IgD-negative memory B cell (primary cell): ENCODE data around the gene SHLD1. TPM values are rescaled to one million over a fixed set of nuclear protein-coding genes. Genes with fewer than 3 reads are reported as not detected.

ENCODE experiments used
- H3K27ac Mint-ChIP-seq, 3 donors: one replicate each; pipeline ENCODE4 v1.8.0; 2020 to 2022; ENCODE audit warnings: mild to moderate bottlenecking in 3 of 3, mixed read lengths in 3 of 3, moderate library complexity in 1 of 3
- H3K27me3 Mint-ChIP-seq: one replicate; pipeline ENCODE4 v1.8.0; 2021; ENCODE audit warnings: mixed read lengths
- H3K36me3 Mint-ChIP-seq: one replicate; pipeline ENCODE4 v1.8.0; 2020; ENCODE audit warnings: mild to moderate bottlenecking, mixed read lengths
- H3K4me1 Mint-ChIP-seq, 3 donors: one replicate each; pipeline ENCODE4 v1.8.0; 2020 to 2022; ENCODE audit warnings: mixed read lengths in 3 of 3, mild to moderate bottlenecking in 1 of 3
- H3K4me3 Mint-ChIP-seq, 4 donors: one replicate each; pipeline ENCODE4 v1.8.0; 2020 to 2022; ENCODE audit warnings: mild to moderate bottlenecking in 4 of 4, mixed read lengths in 4 of 4, moderate library complexity in 3 of 4
- H3K9me3 Mint-ChIP-seq, 3 donors: one replicate each; pipeline ENCODE4 v1.8.0; 2020 to 2021; ENCODE audit warnings: mixed read lengths in 3 of 3, mild to moderate bottlenecking in 1 of 3
- polyA plus RNA-seq: library from polyadenylated mRNA; unstranded; fragments of 300-500 nt; fragmentation: Illumina TruSeq; gene quantifications from one replicate; pipeline ENCODE4 v1.2.3, GENCODE V29; 2021

Gene SHLD1
- polyA plus RNA-seq, 1 donor from 2014 or later: 19.8 TPM

GRCh38 chr20:5831539-5832237 lies 81.5 kb downstream of the SHLD1 start:
- Mint-ChIP-seq H3K27me3 (no peaks in the 10 kb centered on the region), H3K4me3 (no peak overlapping the region), H3K27ac (no peak overlapping the region), H3K36me3 (peaks cover 26% of the 10 kb centered on the region), H3K9me3 (peaks cover 0 to 4% (median 0%) of the 10 kb centered on the region in 3 donors), H3K4me1 (peaks cover 10 to 15% (median 10%) of the 10 kb centered on the region in 3 donors)

- Mint-ChIP-seq H3K27me3 (no peaks in the 10 kb centered on the region), H3K36me3 (peaks cover 28% of the 10 kb centered on the region), H3K4me1 (peaks cover 10 to 16% (median 13%) of the 10 kb centered on the region in 3 donors), H3K27ac (no peak overlapping the region), H3K4me3 (no peak overlapping the region), H3K9me3 (peaks cover 0 to 4% (median 0%) of the 10 kb centered on the region in 3 donors)
Measured at GRCh38 chr20:5833309-5833941, 83.2 kb downstream of the SHLD1 start.

- no peaks in the 10 kb centered on the region for H3K27me3 Mint-ChIP-seq
- H3K4me3 Mint-ChIP-seq: no peak overlapping the region
- peaks cover 0 to 4% (median 0%) of the 10 kb centered on the region in 3 donors for H3K9me3 Mint-ChIP-seq
- peaks cover 28% of the 10 kb centered on the region for H3K36me3 Mint-ChIP-seq
- H3K4me1 Mint-ChIP-seq: peaks cover 10 to 16% (median 13%) of the 10 kb centered on the region in 3 donors
- H3K27ac Mint-ChIP-seq: no peak overlapping the region
Measured at GRCh38 chr20:5834436-5835005, 84.3 kb downstream of the SHLD1 start.

GRCh38 chr20:5835321-5835821 lies 85.2 kb downstream of the SHLD1 start:
- H3K4me3 Mint-ChIP-seq: peak overlapping the region in 1 of 4 donors; percentile 9
- peak overlapping the region; percentile 55 to 87 (median 71) for H3K27ac Mint-ChIP-seq
- peaks cover 28% of the 10 kb centered on the region for H3K36me3 Mint-ChIP-seq
- H3K4me1 Mint-ChIP-seq: peaks cover 10 to 16% (median 13%) of the 10 kb centered on the region in 3 donors
- no peaks in the 10 kb centered on the region for H3K27me3 Mint-ChIP-seq
- peaks cover 0 to 4% (median 0%) of the 10 kb centered on the region in 3 donors for H3K9me3 Mint-ChIP-seq

GRCh38 chr20:5835871-5836270 lies 85.7 kb downstream of the SHLD1 start:
- Mint-ChIP-seq H3K9me3 (peaks cover 0 to 4% (median 0%) of the 10 kb centered on the region in 3 donors), H3K4me1 (peaks cover 10 to 16% (median 13%) of the 10 kb centered on the region in 3 donors), H3K27ac (peak overlapping the region; percentile 42 to 87 (median 71)), H3K27me3 (no peaks in the 10 kb centered on the region), H3K36me3 (peaks cover 28% of the 10 kb centered on the region), H3K4me3 (no peak overlapping the region)

- peaks cover 10 to 16% (median 13%) of the 10 kb centered on the region in 3 donors for H3K4me1 Mint-ChIP-seq
- peak overlapping the region in 1 of 4 donors; percentile 23 for H3K4me3 Mint-ChIP-seq
- H3K36me3 Mint-ChIP-seq: peaks cover 25% of the 10 kb centered on the region
- H3K27me3 Mint-ChIP-seq: no peaks in the 10 kb centered on the region
- H3K27ac Mint-ChIP-seq: no peak overlapping the region
- H3K9me3 Mint-ChIP-seq: peaks cover 0 to 4% (median 0%) of the 10 kb centered on the region in 3 donors
Measured at GRCh38 chr20:5836569-5836968, 86.4 kb downstream of the SHLD1 start.

GRCh38 chr20:5840411-5841002 lies 90.3 kb downstream of the SHLD1 start:
- H3K9me3 Mint-ChIP-seq: peaks cover 0 to 5% (median 0%) of the 10 kb centered on the region in 3 donors
- H3K27me3 Mint-ChIP-seq: no peaks in the 10 kb centered on the region
- no peak overlapping the region for H3K4me3 Mint-ChIP-seq
- peaks cover 9% of the 10 kb centered on the region for H3K36me3 Mint-ChIP-seq
- H3K27ac Mint-ChIP-seq: no peak overlapping the region
- peaks cover 15 to 35% (median 23%) of the 10 kb centered on the region in 3 donors for H3K4me1 Mint-ChIP-seq

- Mint-ChIP-seq H3K4me3 (no peak overlapping the region), H3K27ac (no peak overlapping the region), H3K36me3 (peaks cover 9% of the 10 kb centered on the region), H3K4me1 (peaks cover 10 to 25% (median 19%) of the 10 kb centered on the region in 3 donors), H3K27me3 (no peaks in the 10 kb centered on the region), H3K9me3 (peaks cover 0 to 5% (median 0%) of the 10 kb centered on the region in 3 donors)
Measured at GRCh38 chr20:5841522-5841921, 91.3 kb downstream of the SHLD1 start.

- H3K27ac Mint-ChIP-seq: no peak overlapping the region
- H3K36me3 Mint-ChIP-seq: peaks cover 7% of the 10 kb centered on the region
- H3K27me3 Mint-ChIP-seq: no peaks in the 10 kb centered on the region
- peaks cover 0 to 5% (median 0%) of the 10 kb centered on the region in 3 donors for H3K9me3 Mint-ChIP-seq
- peak overlapping the region in 1 of 4 donors; percentile 19 for H3K4me3 Mint-ChIP-seq
- peaks cover 10 to 22% (median 16%) of the 10 kb centered on the region in 3 donors for H3K4me1 Mint-ChIP-seq
Measured at GRCh38 chr20:5842465-5842864, 92.3 kb downstream of the SHLD1 start.

- H3K9me3 Mint-ChIP-seq: peaks cover 0 to 5% (median 0%) of the 10 kb centered on the region in 3 donors
- peak overlapping the region in 1 of 4 donors; percentile 34 for H3K4me3 Mint-ChIP-seq
- H3K27me3 Mint-ChIP-seq: no peaks in the 10 kb centered on the region
- peaks cover 10 to 22% (median 15%) of the 10 kb centered on the region in 3 donors for H3K4me1 Mint-ChIP-seq
- peak overlapping the region in 1 of 3 donors; percentile 18 for H3K27ac Mint-ChIP-seq
- peaks cover 7% of the 10 kb centered on the region for H3K36me3 Mint-ChIP-seq
Measured at GRCh38 chr20:5843054-5843592, 92.9 kb downstream of the SHLD1 start.

- Mint-ChIP-seq H3K27me3 (no peaks in the 10 kb centered on the region), H3K4me3 (no peak overlapping the region), H3K4me1 (peaks cover 10 to 22% (median 15%) of the 10 kb centered on the region in 3 donors), H3K27ac (no peak overlapping the region), H3K9me3 (peaks cover 0 to 5% (median 0%) of the 10 kb centered on the region in 3 donors), H3K36me3 (peaks cover 7% of the 10 kb centered on the region)
Measured at GRCh38 chr20:5844063-5844681, 94.0 kb downstream of the SHLD1 start.

- Mint-ChIP-seq H3K36me3 (peaks cover 10% of the 10 kb centered on the region), H3K27me3 (no peaks in the 10 kb centered on the region), H3K27ac (no peak overlapping the region), H3K4me3 (no peak overlapping the region), H3K9me3 (peaks cover 0 to 5% (median 0%) of the 10 kb centered on the region in 3 donors), H3K4me1 (peaks cover 10 to 22% (median 15%) of the 10 kb centered on the region in 3 donors)
Measured at GRCh38 chr20:5845681-5846615, 95.7 kb downstream of the SHLD1 start.
